ENCODE measurements around the gene NR2E3.
"Not testable (repeated sequence)": the region's sequence is repeated elsewhere in the genome, so short reads cannot be mapped to it uniquely, and the experiment has no call there.

- not testable (repeated sequence) for TF ChIP-seq CTCF (conservative IDR thresholded peaks at IDR 0.05; ENCODE audit: low read depth, low read length); EZH2 (IDR thresholded peaks at IDR 0.05; ENCODE audit: low read length, unreplicated experiment); EZH2phosphoT487 (IDR thresholded peaks at IDR 0.05; ENCODE audit: borderline replicate concordance, low read length)
These were observed 47.9 kb downstream of the NR2E3 start for GRCh38 chr15:71858232-71858631.
